ENCODE measurements around the gene MYO15B. TPM values are rescaled to one million over a fixed set of nuclear protein-coding genes. Genes with fewer than 3 reads are reported as not detected.
A peak's percentile ranks its signal among the peaks of the same experiment; 100 is the strongest.

The MYO15B gene
- total RNA-seq, 1 experiment from 2014 or later = 26.5 TPM

DNA sequence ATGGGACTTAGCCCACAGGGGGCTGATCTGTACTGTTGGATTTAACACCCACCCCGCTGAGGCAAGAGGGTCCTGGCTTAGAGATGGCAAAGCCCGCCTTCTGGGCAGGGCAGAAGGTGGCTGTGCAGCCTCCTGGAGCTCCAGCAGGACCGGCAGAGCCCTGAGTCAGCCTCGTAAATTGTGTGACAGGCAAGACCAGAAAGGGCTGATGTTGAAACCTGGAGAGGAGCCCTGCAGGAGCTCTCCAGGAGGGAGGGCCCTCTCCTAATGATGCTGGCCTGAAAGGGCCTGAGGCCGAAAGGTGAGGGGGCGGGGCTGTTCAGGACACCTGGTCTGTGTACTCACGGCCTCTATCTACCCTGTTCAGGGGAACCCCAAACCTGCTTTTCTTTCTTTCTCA lies 22.5 kb upstream of the MYO15B start:
- Histone ChIP-seq H3K27me3 (ENCODE audit: control insufficient read depth, insufficient read depth, low read length) (no peaks in the 10 kb centered on the region), H3K4me1 (ENCODE audit: control insufficient read depth, insufficient read depth, low read length) (peaks cover 48% of the 10 kb centered on the region), H3K4me3 (ENCODE audit: low read depth in 2 of 2, low read length in 2 of 2) (no peak overlapping the region), H3K9me3 (ENCODE audit: control insufficient read depth, insufficient read depth, low read depth, low read length) (no peaks in the 10 kb centered on the region), H3K27ac (ENCODE audit: low read length) (peak overlapping the region; percentile 71), H3K36me3 (ENCODE audit: control insufficient read depth, insufficient read depth, low read length) (no peaks in the 10 kb centered on the region)
- POLR2A ChIA-PET = no interaction called here
- no TSS peak for BruUV-seq (replicated peaks)
- CTCF ChIA-PET = interaction anchor here (0.6 to 1.3 kb wide), 2 partner anchors 40 to 142 kb away, joined by 4 to 6 read pairs; partner anchors contain the start of gene LLGL2
- TF ChIP-seq TCF7L2 (IDR thresholded peaks at IDR 0.05; ENCODE audit: low read depth, low read length) (no peak), POLR2AphosphoS5 (IDR thresholded peaks at IDR 0.05; ENCODE audit: low read depth, low read length) (0 out of 2 replicates have a peak, but pooled peaks have one; percentile 26)
- in situ Hi-C loops (cut with HindIII; ENCODE audit: low pct_unique_long_range_greater_than_20kb, low sequenced_read_pairs) = no loop called here
- DNase-seq (ENCODE audit: low read depth, low spot score) = no peak
- intact Hi-C loops (cut with micrococcal nuclease; ENCODE audit: unreplicated experiment) = no loop called here
- ATAC-seq = peak; percentile 84

DNA sequence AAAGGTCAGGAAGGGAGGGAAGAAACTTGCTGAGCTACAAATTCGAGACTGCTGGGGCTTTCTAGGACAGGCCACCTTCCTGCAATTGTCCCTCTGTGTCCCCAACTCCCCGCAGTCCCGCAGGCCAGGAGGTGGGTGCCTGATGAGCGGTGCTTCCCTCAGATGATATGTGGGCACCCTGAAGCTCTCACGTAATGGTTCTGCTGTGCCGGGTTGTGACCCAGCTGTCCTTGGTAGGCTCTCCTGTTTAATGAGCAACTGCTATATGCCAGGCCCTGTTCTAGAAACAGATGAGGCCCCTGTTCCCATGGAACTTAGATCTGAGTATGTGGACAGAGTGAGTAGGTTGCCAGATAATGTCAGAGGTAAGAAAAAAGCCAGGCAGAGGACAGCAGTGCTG lies 22.0 kb upstream of the MYO15B start:
- ATAC-seq = no peak
- ChIA-PET CTCF (interaction anchor here (1.3 kb wide), 1 partner anchor 41 kb away, joined by 6 read pairs; the partner anchor contains the start of gene LLGL2), POLR2A (no interaction called here)
- in situ Hi-C loops (cut with HindIII; ENCODE audit: low pct_unique_long_range_greater_than_20kb, low sequenced_read_pairs) (no loop called here), intact Hi-C loops (cut with micrococcal nuclease; ENCODE audit: unreplicated experiment) (no loop called here)
- no peak overlapping the region for H3K4me3 ChIP-seq (ENCODE audit: low read depth in 2 of 2, low read length in 2 of 2)
- H3K36me3 ChIP-seq (ENCODE audit: control insufficient read depth, insufficient read depth, low read length) = no peaks in the 10 kb centered on the region
- BruUV-seq (replicated peaks) = no TSS peak
- H3K27me3 ChIP-seq (ENCODE audit: control insufficient read depth, insufficient read depth, low read length) = no peaks in the 10 kb centered on the region
- TF ChIP-seq, protein P1, sequence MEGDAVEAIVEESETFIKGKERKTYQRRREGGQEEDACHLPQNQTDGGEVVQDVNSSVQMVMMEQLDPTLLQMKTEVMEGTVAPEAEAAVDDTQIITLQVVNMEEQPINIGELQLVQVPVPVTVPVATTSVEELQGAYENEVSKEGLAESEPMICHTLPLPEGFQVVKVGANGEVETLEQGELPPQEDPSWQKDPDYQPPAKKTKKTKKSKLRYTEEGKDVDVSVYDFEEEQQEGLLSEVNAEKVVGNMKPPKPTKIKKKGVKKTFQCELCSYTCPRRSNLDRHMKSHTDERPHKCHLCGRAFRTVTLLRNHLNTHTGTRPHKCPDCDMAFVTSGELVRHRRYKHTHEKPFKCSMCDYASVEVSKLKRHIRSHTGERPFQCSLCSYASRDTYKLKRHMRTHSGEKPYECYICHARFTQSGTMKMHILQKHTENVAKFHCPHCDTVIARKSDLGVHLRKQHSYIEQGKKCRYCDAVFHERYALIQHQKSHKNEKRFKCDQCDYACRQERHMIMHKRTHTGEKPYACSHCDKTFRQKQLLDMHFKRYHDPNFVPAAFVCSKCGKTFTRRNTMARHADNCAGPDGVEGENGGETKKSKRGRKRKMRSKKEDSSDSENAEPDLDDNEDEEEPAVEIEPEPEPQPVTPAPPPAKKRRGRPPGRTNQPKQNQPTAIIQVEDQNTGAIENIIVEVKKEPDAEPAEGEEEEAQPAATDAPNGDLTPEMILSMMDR (IDR thresholded peaks at IDR 0.05) = no peak
- no peak for TF ChIP-seq SIN3A (IDR thresholded peaks at IDR 0.05; ENCODE audit: borderline replicate concordance, insufficient read depth, low read depth, low read length)
- TF ChIP-seq, protein P2, sequence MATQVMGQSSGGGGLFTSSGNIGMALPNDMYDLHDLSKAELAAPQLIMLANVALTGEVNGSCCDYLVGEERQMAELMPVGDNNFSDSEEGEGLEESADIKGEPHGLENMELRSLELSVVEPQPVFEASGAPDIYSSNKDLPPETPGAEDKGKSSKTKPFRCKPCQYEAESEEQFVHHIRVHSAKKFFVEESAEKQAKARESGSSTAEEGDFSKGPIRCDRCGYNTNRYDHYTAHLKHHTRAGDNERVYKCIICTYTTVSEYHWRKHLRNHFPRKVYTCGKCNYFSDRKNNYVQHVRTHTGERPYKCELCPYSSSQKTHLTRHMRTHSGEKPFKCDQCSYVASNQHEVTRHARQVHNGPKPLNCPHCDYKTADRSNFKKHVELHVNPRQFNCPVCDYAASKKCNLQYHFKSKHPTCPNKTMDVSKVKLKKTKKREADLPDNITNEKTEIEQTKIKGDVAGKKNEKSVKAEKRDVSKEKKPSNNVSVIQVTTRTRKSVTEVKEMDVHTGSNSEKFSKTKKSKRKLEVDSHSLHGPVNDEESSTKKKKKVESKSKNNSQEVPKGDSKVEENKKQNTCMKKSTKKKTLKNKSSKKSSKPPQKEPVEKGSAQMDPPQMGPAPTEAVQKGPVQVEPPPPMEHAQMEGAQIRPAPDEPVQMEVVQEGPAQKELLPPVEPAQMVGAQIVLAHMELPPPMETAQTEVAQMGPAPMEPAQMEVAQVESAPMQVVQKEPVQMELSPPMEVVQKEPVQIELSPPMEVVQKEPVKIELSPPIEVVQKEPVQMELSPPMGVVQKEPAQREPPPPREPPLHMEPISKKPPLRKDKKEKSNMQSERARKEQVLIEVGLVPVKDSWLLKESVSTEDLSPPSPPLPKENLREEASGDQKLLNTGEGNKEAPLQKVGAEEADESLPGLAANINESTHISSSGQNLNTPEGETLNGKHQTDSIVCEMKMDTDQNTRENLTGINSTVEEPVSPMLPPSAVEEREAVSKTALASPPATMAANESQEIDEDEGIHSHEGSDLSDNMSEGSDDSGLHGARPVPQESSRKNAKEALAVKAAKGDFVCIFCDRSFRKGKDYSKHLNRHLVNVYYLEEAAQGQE (IDR thresholded peaks at IDR 0.05; ENCODE audit: insufficient read depth in 1 of 2, low read depth in 2 of 2, low read length in 1 of 2) = no peak
- no peak for DNase-seq (ENCODE audit: low read depth, low spot score)
- peaks cover 47% of the 10 kb centered on the region for H3K4me1 ChIP-seq (ENCODE audit: control insufficient read depth, insufficient read depth, low read length)
- H3K9me3 ChIP-seq (ENCODE audit: control insufficient read depth, insufficient read depth, low read depth, low read length) = no peaks in the 10 kb centered on the region
- peak overlapping the region; percentile 71 for H3K27ac ChIP-seq (ENCODE audit: low read length)

DNA sequence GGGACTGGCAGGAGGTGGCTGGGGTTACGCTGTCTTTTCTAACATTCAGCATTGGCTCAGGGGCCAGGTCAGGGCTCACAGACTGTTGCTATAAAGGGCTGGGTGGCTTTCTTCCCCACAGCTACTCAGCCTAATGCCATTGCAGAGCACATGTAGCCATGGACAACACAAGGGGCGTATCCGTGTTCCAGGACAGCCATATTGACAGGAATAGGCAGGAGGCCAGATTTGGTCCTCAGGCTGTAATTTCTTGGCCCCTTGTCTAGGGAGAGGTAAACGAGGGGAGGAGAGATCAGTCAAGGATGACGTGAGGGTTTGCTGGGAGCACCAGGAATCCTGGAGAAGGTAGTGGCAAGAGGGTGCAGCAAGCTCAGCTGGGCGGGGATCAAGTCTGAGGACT lies 21.2 kb upstream of the MYO15B start:
- Histone ChIP-seq H3K36me3 (ENCODE audit: control insufficient read depth, insufficient read depth, low read length) (no peaks in the 10 kb centered on the region), H3K4me3 (ENCODE audit: low read depth in 2 of 2, low read length in 2 of 2) (no peak overlapping the region), H3K4me1 (ENCODE audit: control insufficient read depth, insufficient read depth, low read length) (peaks cover 42% of the 10 kb centered on the region), H3K9me3 (ENCODE audit: control insufficient read depth, insufficient read depth, low read depth, low read length) (no peaks in the 10 kb centered on the region), H3K27ac (ENCODE audit: low read length) (peak overlapping the region; percentile 71; the same call in 1 of the 2 replicates), H3K27me3 (ENCODE audit: control insufficient read depth, insufficient read depth, low read length) (no peaks in the 10 kb centered on the region)
- ATAC-seq = no peak
- no peak for DNase-seq (ENCODE audit: low read depth, low spot score)
- ChIA-PET POLR2A (no interaction called here), CTCF (no interaction called here)
- intact Hi-C loops (cut with micrococcal nuclease; ENCODE audit: unreplicated experiment) (no loop called here), in situ Hi-C loops (cut with HindIII; ENCODE audit: low pct_unique_long_range_greater_than_20kb, low sequenced_read_pairs) (no loop called here)
- no TSS peak for BruUV-seq (replicated peaks)
- TF ChIP-seq, protein P2 (IDR thresholded peaks at IDR 0.05; ENCODE audit: insufficient read depth in 1 of 2, low read depth in 2 of 2, low read length in 1 of 2) = no peak
- TF ChIP-seq POLR2AphosphoS5 (IDR thresholded peaks at IDR 0.05; ENCODE audit: low read depth, low read length) (no peak), SIN3A (IDR thresholded peaks at IDR 0.05; ENCODE audit: borderline replicate concordance, insufficient read depth, low read depth, low read length) (no peak), TCF7L2 (IDR thresholded peaks at IDR 0.05; ENCODE audit: low read depth, low read length) (no peak)
- TF ChIP-seq, protein P1 (IDR thresholded peaks at IDR 0.05) = no peak

Data from Panc1 (cell line).